SK-N-SH (cell line): ENCODE results near the gene HHATL. TPM values are rescaled to one million over a fixed set of nuclear protein-coding genes. Genes with fewer than 3 reads are reported as not detected.

ENCODE experiments used
- CTCF ChIA-PET: fragments of 300-600, 350-600 bp; formaldehyde crosslinking; extraction: SDS; loops from one replicate; lab custom pipeline; 2021; lab: Yijun Ruan, JAX
- POLR2A ChIA-PET: fragments of 350-600 bp; sonication (Branson Sonifier 250); formaldehyde crosslinking; extraction: SDS; loops from one replicate; lab custom pipeline; 2020; ENCODE audit warnings: antibody characterized with exemption, inconsistent platforms; lab: Yijun Ruan, JAX
- DNase-seq: peaks from one replicate; pipeline ENCODE4 v3.0.0; 2012
- H2AFZ ChIP-seq: fragments of 200-600 bp; sonication (generic); 2 replicates; pipeline ENCODE4 v1.8.1; 2016; ENCODE audit warnings: antibody characterized with exemption, mild to moderate bottlenecking, low read depth
- H3F3A ChIP-seq: fragments of 200-600 bp; sonication (generic); replicated peaks from 2 replicates; pipeline ENCODE3; 2016; ENCODE audit warnings: antibody characterized with exemption, mild to moderate bottlenecking; ENCODE audit not compliant: insufficient read depth
- H3K27ac ChIP-seq, 2 experiments: fragments of 200-500 bp in 1 of 2; fragments of 200-600 bp in 1 of 2; sonication (Bioruptor generic) in 1 of 2; sonication (generic), shearing (Covaris generic) in 1 of 2; 2 replicates each; pipeline versions ENCODE4 v1.5.1 to v1.6.1; 2014 to 2016; ENCODE audit warnings: low read depth in 2 of 2, inconsistent platforms in 1 of 2, low read length in 1 of 2, mild to moderate bottlenecking in 1 of 2, mixed read lengths in 1 of 2
- H3K27me3 ChIP-seq: fragments of 200-600 bp; sonication (generic), shearing (Covaris generic); 2 replicates; pipeline ENCODE4 v1.6.1; 2016; ENCODE audit warnings: mixed run types; ENCODE audit not compliant: insufficient read depth
- H3K36me3 ChIP-seq, 2 experiments: fragments of 200-500 bp in 1 of 2; fragments of 200-600 bp in 1 of 2; sonication (Bioruptor generic) in 1 of 2; sonication (generic) in 1 of 2; replicated peaks in 1 of 2; 2 replicates each; pipeline versions ENCODE3 to v1.5.1; 2014 to 2016; ENCODE audit warnings: low read length in 1 of 2, mild to moderate bottlenecking in 1 of 2; ENCODE audit not compliant: insufficient read depth in 2 of 2, control insufficient read depth in 1 of 2
- H3K4me1 ChIP-seq, 2 experiments: fragments of 200-500 bp in 1 of 2; fragments of 200-600 bp in 1 of 2; sonication (Bioruptor generic) in 1 of 2; sonication (generic), shearing (Covaris generic) in 1 of 2; 2 replicates each; pipeline versions ENCODE4 v1.5.1 to v1.6.1; 2014 to 2016; ENCODE audit warnings: low read depth in 1 of 2, low read length in 1 of 2, mixed run types in 1 of 2; ENCODE audit not compliant: insufficient read depth in 2 of 2, control insufficient read depth in 1 of 2
- H3K4me2 ChIP-seq: fragments of 200-600 bp; sonication (generic), shearing (Covaris generic); 2 replicates; pipeline ENCODE4 v1.6.1; 2017; ENCODE audit warnings: mixed run types
- H3K4me3 ChIP-seq, 2 experiments: fragments of 200-500 bp in 1 of 2; fragments of 200-600 bp in 1 of 2; sonication (Bioruptor generic) in 1 of 2; sonication (generic), shearing (Covaris generic) in 1 of 2; 2 replicates each; pipeline versions ENCODE4 v1.5.1 to v1.8.1; 2014 to 2016; ENCODE audit warnings: low read depth in 2 of 2, inconsistent platforms in 1 of 2, low read length in 1 of 2, mild to moderate bottlenecking in 1 of 2, mixed read lengths in 1 of 2, moderate library complexity in 1 of 2
- H3K79me2 ChIP-seq: fragments of 200-600 bp; sonication (generic); 2 replicates; pipeline ENCODE4 v1.8.1; 2017; ENCODE audit warnings: mild to moderate bottlenecking; ENCODE audit not compliant: insufficient read depth
- H3K9ac ChIP-seq: fragments of 200-600 bp; sonication (generic); 2 replicates; pipeline ENCODE4 v1.6.1; 2017; ENCODE audit warnings: mixed run types
- H3K9me2 ChIP-seq: fragments of 200-600 bp; sonication (generic); 2 replicates; pipeline ENCODE4 v1.6.1; 2017; ENCODE audit warnings: mixed run types
- H3K9me3 ChIP-seq: fragments of 200-600 bp; sonication (generic); 2 replicates; pipeline ENCODE4 v1.6.1; 2017; ENCODE audit warnings: mixed run types, mild to moderate bottlenecking, moderate library complexity
- H4K20me1 ChIP-seq: fragments of 200-600 bp; sonication (generic); 2 replicates; pipeline ENCODE4 v1.6.1; 2017; ENCODE audit warnings: mild to moderate bottlenecking, mixed run types; ENCODE audit not compliant: insufficient read depth
- ELF1 ChIP-seq: IDR thresholded peaks from 2 replicates; pipeline ENCODE4 v1.4.0; 2012
- EP300 ChIP-seq, 2 experiments: IDR thresholded peaks; 2 replicates each; pipeline versions ENCODE4 v1.4.0 to v1.6.1; 2012; ENCODE audit warnings: borderline replicate concordance in 1 of 2, low read depth in 1 of 2, low read length in 1 of 2
- FOSL2 ChIP-seq: IDR thresholded peaks from 2 replicates; pipeline ENCODE4 v1.4.0; 2012; ENCODE audit warnings: low read depth, mild to moderate bottlenecking, moderate library complexity, borderline replicate concordance
- FOXJ3 ChIP-seq: sonication (generic); formaldehyde crosslinking; IDR thresholded peaks from 2 replicates; pipeline ENCODE4 v1.5.1; 2020; ENCODE audit warnings: mild to moderate bottlenecking, missing genetic modification reagents
- FOXM1 ChIP-seq: IDR thresholded peaks from 2 replicates; pipeline ENCODE4 v1.4.0; 2012; ENCODE audit warnings: low read depth, mild to moderate bottlenecking
- GATA2 ChIP-seq: sonication (generic); formaldehyde crosslinking; IDR thresholded peaks from 2 replicates; pipeline ENCODE4 v1.5.0; 2020; ENCODE audit warnings: mild to moderate bottlenecking, missing genetic modification reagents
- JUND ChIP-seq: IDR thresholded peaks from 2 replicates; pipeline ENCODE4 v1.4.0; 2012
- MEF2A ChIP-seq: IDR thresholded peaks from 2 replicates; pipeline ENCODE4 v1.4.0; 2012; ENCODE audit warnings: low read depth, borderline replicate concordance
- MXI1 ChIP-seq: IDR thresholded peaks from 2 replicates; pipeline ENCODE4 v1.6.1; 2012; ENCODE audit warnings: mild to moderate bottlenecking, low read depth, low read length, improper control_type of control experiment
- NFIC ChIP-seq: IDR thresholded peaks from 2 replicates; pipeline ENCODE4 v1.4.0; 2012; ENCODE audit warnings: borderline replicate concordance
- NRF1 ChIP-seq: IDR thresholded peaks from 2 replicates; pipeline ENCODE4 v1.6.1; 2012; ENCODE audit warnings: low read depth, mild to moderate bottlenecking, low read length
- RAD21 ChIP-seq: IDR thresholded peaks from 2 replicates; pipeline ENCODE4 v1.6.1; 2012; ENCODE audit warnings: mild to moderate bottlenecking, low read length
- RCOR1 ChIP-seq: fragments of 150-350 bp; IDR thresholded peaks from 2 replicates; pipeline ENCODE4 v1.6.1; 2017; ENCODE audit warnings: antibody characterized with exemption, low read length
- SMC3 ChIP-seq: IDR thresholded peaks from 2 replicates; pipeline ENCODE4 v1.6.1; 2012; ENCODE audit warnings: low read depth, low read length, improper control_type of control experiment
- TCF12 ChIP-seq: IDR thresholded peaks from 2 replicates; pipeline ENCODE4 v1.4.0; 2012
- TEAD4 ChIP-seq: IDR thresholded peaks from 2 replicates; pipeline ENCODE4 v1.4.0; 2012; ENCODE audit warnings: mild to moderate bottlenecking, borderline replicate concordance; ENCODE audit not compliant: insufficient read depth
- YY1 ChIP-seq: IDR thresholded peaks from 2 replicates; pipeline ENCODE4 v1.4.0; 2012; ENCODE audit warnings: low read depth, mild to moderate bottlenecking
- WGBS: methylation state at CpG from one replicate; pipeline ENCODE4 v1.1.6; 2017; ENCODE audit warnings: low lambda C conversion rate; 5-methylcytosine and 5-hydroxymethylcytosine counted together
- polyA plus RNA-seq, 3 experiments: library from polyadenylated mRNA; depleted of rRNA; stranded (reverse); fragments of >200 nt; gene quantifications; 2 replicates each; pipeline ENCODE4 v1.2.3, GENCODE V29; 2012
- TF ChIP-seq, protein P1 (sequence below): IDR thresholded peaks from 2 replicates; pipeline ENCODE4; 2012
- TF ChIP-seq, protein P2 (sequence below): fragments of 200-600 bp; sonication (generic); IDR thresholded peaks from 2 replicates; pipeline ENCODE4 v1.6.1; 2017; ENCODE audit warnings: antibody characterized with exemption, mild to moderate bottlenecking, moderate library complexity
- TF ChIP-seq, protein P3 (sequence below): IDR thresholded peaks from 2 replicates; pipeline ENCODE4 v1.4.0; 2012; ENCODE audit warnings: low read depth
- TF ChIP-seq, protein P4 (sequence below): IDR thresholded peaks from 2 replicates; pipeline ENCODE4 v1.4.0; 2012; ENCODE audit warnings: low read depth, borderline replicate concordance
- TF ChIP-seq, protein P5 (sequence below): IDR thresholded peaks from 2 replicates; pipeline ENCODE4 v1.6.1; 2012; ENCODE audit warnings: mild to moderate bottlenecking, low read depth, low read length, moderate library complexity
- TF ChIP-seq, protein P6 (sequence below): IDR thresholded peaks from 2 replicates; pipeline ENCODE4 v1.4.0; 2012; ENCODE audit warnings: low read depth, borderline replicate concordance
- TF ChIP-seq, protein P7 (sequence below): fragments of 150-350 bp; IDR thresholded peaks from 2 replicates; pipeline ENCODE4 v1.6.1; 2016; ENCODE audit warnings: mild to moderate bottlenecking, low read depth, low read length

HHATL gene
- polyA plus RNA-seq, 1 of the 3 experiments (the other 2 are of a cell fraction): not detected

DNA sequence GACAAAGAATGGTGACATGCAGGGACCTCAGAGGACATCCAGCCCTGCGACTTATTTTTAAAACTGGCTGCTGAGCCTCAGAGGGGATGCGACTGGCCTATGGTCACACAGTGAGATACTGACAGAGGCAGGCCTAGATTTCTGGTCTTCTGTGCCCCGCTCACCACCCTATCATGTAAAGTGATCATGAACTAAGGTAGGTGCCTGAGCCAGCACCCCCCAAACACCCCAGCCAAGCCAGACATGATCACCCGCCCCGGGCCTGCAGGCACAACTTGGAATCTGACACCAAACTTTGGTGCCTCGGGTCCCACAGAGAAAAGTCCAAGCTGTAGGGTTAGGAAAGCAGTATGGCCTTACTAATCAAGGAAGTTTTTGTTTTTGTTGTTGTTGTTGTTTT is 33.9 kb upstream of the HHATL start (continued):
- TF ChIP-seq YY1: no peak
- no peak for TF ChIP-seq SMC3
- TF ChIP-seq NRF1: no peak
- TF ChIP-seq, protein P1, sequence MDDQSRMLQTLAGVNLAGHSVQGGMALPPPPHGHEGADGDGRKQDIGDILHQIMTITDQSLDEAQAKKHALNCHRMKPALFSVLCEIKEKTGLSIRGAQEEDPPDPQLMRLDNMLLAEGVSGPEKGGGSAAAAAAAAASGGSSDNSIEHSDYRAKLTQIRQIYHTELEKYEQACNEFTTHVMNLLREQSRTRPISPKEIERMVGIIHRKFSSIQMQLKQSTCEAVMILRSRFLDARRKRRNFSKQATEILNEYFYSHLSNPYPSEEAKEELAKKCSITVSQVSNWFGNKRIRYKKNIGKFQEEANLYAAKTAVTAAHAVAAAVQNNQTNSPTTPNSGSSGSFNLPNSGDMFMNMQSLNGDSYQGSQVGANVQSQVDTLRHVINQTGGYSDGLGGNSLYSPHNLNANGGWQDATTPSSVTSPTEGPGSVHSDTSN: no peak
- TF ChIP-seq, protein P2, sequence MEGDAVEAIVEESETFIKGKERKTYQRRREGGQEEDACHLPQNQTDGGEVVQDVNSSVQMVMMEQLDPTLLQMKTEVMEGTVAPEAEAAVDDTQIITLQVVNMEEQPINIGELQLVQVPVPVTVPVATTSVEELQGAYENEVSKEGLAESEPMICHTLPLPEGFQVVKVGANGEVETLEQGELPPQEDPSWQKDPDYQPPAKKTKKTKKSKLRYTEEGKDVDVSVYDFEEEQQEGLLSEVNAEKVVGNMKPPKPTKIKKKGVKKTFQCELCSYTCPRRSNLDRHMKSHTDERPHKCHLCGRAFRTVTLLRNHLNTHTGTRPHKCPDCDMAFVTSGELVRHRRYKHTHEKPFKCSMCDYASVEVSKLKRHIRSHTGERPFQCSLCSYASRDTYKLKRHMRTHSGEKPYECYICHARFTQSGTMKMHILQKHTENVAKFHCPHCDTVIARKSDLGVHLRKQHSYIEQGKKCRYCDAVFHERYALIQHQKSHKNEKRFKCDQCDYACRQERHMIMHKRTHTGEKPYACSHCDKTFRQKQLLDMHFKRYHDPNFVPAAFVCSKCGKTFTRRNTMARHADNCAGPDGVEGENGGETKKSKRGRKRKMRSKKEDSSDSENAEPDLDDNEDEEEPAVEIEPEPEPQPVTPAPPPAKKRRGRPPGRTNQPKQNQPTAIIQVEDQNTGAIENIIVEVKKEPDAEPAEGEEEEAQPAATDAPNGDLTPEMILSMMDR: no peak
- no peak for TF ChIP-seq FOXJ3
- TF ChIP-seq FOSL2: no peak

DNA sequence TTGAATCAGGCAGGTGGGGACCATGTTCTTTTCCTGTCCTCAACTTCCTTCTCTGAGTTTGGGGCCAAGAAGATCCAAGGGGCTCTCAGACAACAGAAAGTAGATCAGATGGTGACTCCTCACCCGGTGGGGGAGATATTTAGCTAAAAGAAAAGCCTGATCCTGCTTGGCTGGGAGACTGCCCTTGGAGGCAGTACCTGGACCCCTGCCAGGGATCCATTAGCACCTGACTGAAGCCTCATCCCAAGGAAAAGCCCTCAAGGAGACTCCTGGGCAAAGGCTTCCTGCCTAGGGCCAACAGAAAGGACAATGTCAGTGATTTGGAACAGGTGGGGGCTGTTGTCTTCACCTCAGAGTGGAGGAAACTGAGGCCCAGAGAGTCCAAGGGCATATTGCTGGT is 33.5 kb upstream of the HHATL start:
- Histone ChIP-seq H3F3A (no peaks in the 10 kb centered on the region), H3K9me3 (no peaks in the 10 kb centered on the region), H2AFZ (no peak overlapping the region), H3K4me3 (no peak overlapping the region), H3K4me2 (no peak overlapping the region), H3K9me2 (no peaks in the 10 kb centered on the region), H3K36me3 (no peaks in the 10 kb centered on the region), H3K4me1 (no peaks in the 10 kb centered on the region; a peak in 1 of 4 replicates), H4K20me1 (no peaks in the 10 kb centered on the region), H3K27me3 (no peaks in the 10 kb centered on the region), H3K27ac (no peak overlapping the region), H3K9ac (no peak overlapping the region), H3K79me2 (no peaks in the 10 kb centered on the region)
- ChIA-PET CTCF (interaction anchor here (0.9 to 1.8 kb wide), 3 partner anchors 8 to 44 kb away, joined by 3 to 11 read pairs (median 4); no protein-coding TSS in a partner anchor), POLR2A (no interaction called here)
- 67% methylated on average over 1 of the region's 1 CpG for WGBS
- no peak for DNase-seq
- TF ChIP-seq, protein P3, sequence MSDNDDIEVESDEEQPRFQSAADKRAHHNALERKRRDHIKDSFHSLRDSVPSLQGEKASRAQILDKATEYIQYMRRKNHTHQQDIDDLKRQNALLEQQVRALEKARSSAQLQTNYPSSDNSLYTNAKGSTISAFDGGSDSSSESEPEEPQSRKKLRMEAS: no peak
- TF ChIP-seq TEAD4 (no peak), GATA2 (CRISPR knock-in tag) (no peak), TCF12 (no peak), YY1 (no peak), RCOR1 (no peak), NFIC (no peak), MEF2A (no peak), ELF1 (no peak), RAD21 (no peak), FOSL2 (no peak), MXI1 (no peak), FOXM1 (no peak), EP300 (IDR thresholded peaks at IDR 0.05; ENCODE audit: borderline replicate concordance in 1 of 2, low read depth in 1 of 2, low read length in 1 of 2) (no peak), JUND (no peak)
- TF ChIP-seq, protein P4, sequence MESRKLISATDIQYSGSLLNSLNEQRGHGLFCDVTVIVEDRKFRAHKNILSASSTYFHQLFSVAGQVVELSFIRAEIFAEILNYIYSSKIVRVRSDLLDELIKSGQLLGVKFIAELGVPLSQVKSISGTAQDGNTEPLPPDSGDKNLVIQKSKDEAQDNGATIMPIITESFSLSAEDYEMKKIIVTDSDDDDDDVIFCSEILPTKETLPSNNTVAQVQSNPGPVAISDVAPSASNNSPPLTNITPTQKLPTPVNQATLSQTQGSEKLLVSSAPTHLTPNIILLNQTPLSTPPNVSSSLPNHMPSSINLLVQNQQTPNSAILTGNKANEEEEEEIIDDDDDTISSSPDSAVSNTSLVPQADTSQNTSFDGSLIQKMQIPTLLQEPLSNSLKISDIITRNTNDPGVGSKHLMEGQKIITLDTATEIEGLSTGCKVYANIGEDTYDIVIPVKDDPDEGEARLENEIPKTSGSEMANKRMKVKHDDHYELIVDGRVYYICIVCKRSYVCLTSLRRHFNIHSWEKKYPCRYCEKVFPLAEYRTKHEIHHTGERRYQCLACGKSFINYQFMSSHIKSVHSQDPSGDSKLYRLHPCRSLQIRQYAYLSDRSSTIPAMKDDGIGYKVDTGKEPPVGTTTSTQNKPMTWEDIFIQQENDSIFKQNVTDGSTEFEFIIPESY: no peak
- TF ChIP-seq, protein P5, sequence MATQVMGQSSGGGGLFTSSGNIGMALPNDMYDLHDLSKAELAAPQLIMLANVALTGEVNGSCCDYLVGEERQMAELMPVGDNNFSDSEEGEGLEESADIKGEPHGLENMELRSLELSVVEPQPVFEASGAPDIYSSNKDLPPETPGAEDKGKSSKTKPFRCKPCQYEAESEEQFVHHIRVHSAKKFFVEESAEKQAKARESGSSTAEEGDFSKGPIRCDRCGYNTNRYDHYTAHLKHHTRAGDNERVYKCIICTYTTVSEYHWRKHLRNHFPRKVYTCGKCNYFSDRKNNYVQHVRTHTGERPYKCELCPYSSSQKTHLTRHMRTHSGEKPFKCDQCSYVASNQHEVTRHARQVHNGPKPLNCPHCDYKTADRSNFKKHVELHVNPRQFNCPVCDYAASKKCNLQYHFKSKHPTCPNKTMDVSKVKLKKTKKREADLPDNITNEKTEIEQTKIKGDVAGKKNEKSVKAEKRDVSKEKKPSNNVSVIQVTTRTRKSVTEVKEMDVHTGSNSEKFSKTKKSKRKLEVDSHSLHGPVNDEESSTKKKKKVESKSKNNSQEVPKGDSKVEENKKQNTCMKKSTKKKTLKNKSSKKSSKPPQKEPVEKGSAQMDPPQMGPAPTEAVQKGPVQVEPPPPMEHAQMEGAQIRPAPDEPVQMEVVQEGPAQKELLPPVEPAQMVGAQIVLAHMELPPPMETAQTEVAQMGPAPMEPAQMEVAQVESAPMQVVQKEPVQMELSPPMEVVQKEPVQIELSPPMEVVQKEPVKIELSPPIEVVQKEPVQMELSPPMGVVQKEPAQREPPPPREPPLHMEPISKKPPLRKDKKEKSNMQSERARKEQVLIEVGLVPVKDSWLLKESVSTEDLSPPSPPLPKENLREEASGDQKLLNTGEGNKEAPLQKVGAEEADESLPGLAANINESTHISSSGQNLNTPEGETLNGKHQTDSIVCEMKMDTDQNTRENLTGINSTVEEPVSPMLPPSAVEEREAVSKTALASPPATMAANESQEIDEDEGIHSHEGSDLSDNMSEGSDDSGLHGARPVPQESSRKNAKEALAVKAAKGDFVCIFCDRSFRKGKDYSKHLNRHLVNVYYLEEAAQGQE: no peak
- TF ChIP-seq, protein P6, sequence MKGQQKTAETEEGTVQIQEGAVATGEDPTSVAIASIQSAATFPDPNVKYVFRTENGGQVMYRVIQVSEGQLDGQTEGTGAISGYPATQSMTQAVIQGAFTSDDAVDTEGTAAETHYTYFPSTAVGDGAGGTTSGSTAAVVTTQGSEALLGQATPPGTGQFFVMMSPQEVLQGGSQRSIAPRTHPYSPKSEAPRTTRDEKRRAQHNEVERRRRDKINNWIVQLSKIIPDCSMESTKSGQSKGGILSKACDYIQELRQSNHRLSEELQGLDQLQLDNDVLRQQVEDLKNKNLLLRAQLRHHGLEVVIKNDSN: no peak
- TF ChIP-seq, protein P7, sequence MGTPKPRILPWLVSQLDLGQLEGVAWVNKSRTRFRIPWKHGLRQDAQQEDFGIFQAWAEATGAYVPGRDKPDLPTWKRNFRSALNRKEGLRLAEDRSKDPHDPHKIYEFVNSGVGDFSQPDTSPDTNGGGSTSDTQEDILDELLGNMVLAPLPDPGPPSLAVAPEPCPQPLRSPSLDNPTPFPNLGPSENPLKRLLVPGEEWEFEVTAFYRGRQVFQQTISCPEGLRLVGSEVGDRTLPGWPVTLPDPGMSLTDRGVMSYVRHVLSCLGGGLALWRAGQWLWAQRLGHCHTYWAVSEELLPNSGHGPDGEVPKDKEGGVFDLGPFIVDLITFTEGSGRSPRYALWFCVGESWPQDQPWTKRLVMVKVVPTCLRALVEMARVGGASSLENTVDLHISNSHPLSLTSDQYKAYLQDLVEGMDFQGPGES: no peak
